Measurements from ENCODE around the gene NAV2. TPM values are rescaled to one million over a fixed set of nuclear protein-coding genes. Genes with fewer than 3 reads are reported as not detected.

NAV2 gene
- total RNA-seq, 1 experiment from 2014 or later: 46.3 TPM

GRCh38 chr11:20089367-20089766 lies 376.7 kb downstream of the NAV2 start:
- H2BK12ac ChIP-seq (ENCODE audit: insufficient read length, low read depth, low read length): no peak overlapping the region

More at GRCh38 chr11:20089367-20089766, 376.7 kb downstream of the NAV2 start:
- no peaks in the 10 kb centered on the region for H3K9me3 ChIP-seq (ENCODE audit: control insufficient read depth, low read depth, low read length)
- H3K79me2 ChIP-seq (ENCODE audit: insufficient read depth, low read length): no peaks in the 10 kb centered on the region
- no peak overlapping the region for H2BK15ac ChIP-seq (ENCODE audit: low read depth, low read length)
- no peak overlapping the region for H2BK20ac ChIP-seq (ENCODE audit: low read depth, low read length, poor library complexity, severe bottlenecking)
- Mint-ChIP-seq H3K36me3 (ENCODE audit: insufficient read depth in 1 of 3, low read depth in 3 of 3) (peaks cover 56 to 87% (median 84%) of the 10 kb centered on the region in 3 experiments; a peak in 6 of 7 replicates), H3K4me1 (peaks cover 9 to 13% of the 10 kb centered on the region in 2 experiments; a peak in 3 of 4 replicates), H3K4me3 (no peak overlapping the region), H3K27me3 (ENCODE audit: low read depth) (no peaks in the 10 kb centered on the region), H3K27ac (peak overlapping the region in 1 of 3 experiments; percentile 50; a peak in 2 of 7 replicates), H3K9me3 (no peaks in the 10 kb centered on the region; a peak in 2 of 5 replicates)
- H2BK5ac ChIP-seq (ENCODE audit: insufficient read length, low read length): no peak overlapping the region
- no peak overlapping the region for H2AFZ ChIP-seq (ENCODE audit: low read length)
- no peak overlapping the region for H4K8ac ChIP-seq (replicated peaks; ENCODE audit: insufficient read length, low read depth, low read length)
- no peak overlapping the region for H2BK120ac ChIP-seq (ENCODE audit: low read depth, low read length, poor library complexity, severe bottlenecking)
- no peaks in the 10 kb centered on the region for H3K23me2 ChIP-seq (ENCODE audit: insufficient read length, low read depth, low read length, poor library complexity, severe bottlenecking)
- H3K18ac ChIP-seq (ENCODE audit: insufficient read length, low read depth, low read length): no peak overlapping the region
- no peak overlapping the region for H3K23ac ChIP-seq (ENCODE audit: insufficient read length, low read depth, low read length)
- no peak overlapping the region for H4K91ac ChIP-seq (ENCODE audit: insufficient read length, low read depth, low read length)
- no peaks in the 10 kb centered on the region for H3K79me1 ChIP-seq (ENCODE audit: insufficient read depth, low read depth, low read length, poor library complexity, severe bottlenecking)
- no peak overlapping the region for H3K27ac ChIP-seq (ENCODE audit: insufficient read length, low read depth, low read length)
- H3K4ac ChIP-seq (ENCODE audit: low read depth, low read length): no peak overlapping the region
- no peak overlapping the region for H3K56ac ChIP-seq (ENCODE audit: insufficient read length, low read depth, low read length)
- DNase-seq: no peak
- no peak overlapping the region for H2AK5ac ChIP-seq (ENCODE audit: insufficient read length, low read length)
- 100% methylated on average over 1 of the region's 3 CpGs for WGBS (ENCODE audit: extremely low coverage, insufficient read length, low lambda C conversion rate)
- no peak overlapping the region for H3K4me2 ChIP-seq (ENCODE audit: insufficient read depth, insufficient read length, low read length)
- no peak overlapping the region for H4K5ac ChIP-seq (ENCODE audit: insufficient read length, low read depth, low read length)
- no peaks in the 10 kb centered on the region for H3K4me1 ChIP-seq (ENCODE audit: insufficient read depth, low read length)
- no peak for TF ChIP-seq CTCF (conservative IDR thresholded peaks at IDR 0.05)
- H4K20me1 ChIP-seq (ENCODE audit: control insufficient read depth, insufficient read depth, insufficient read length): no peaks in the 10 kb centered on the region
- no peaks in the 10 kb centered on the region for H3K27me3 ChIP-seq (ENCODE audit: insufficient read depth, low read length)
- H3T11ph ChIP-seq (ENCODE audit: low read length): no peak overlapping the region
- H3K14ac ChIP-seq (ENCODE audit: insufficient read depth, low read length): no peak overlapping the region
- no peak overlapping the region for H3K9ac ChIP-seq (ENCODE audit: extremely low read depth, insufficient read length, low read length)
